Measurements from ENCODE around the gene NPHP4.

GRCh38 chr1:5995871-5996630 is 3.8 kb upstream of the NPHP4 start:
- TF ChIP-seq EP300 (IDR thresholded peaks at IDR 0.05; ENCODE audit: low read depth) (no peak), POLR2A (IDR thresholded peaks at IDR 0.05) (no peak), CTCF (IDR thresholded peaks at IDR 0.05) (no peak)

Measured in transverse colon (tissue), 3 donors.